ENCODE data around the gene LDAF1.
"Not testable (repeated sequence)": the region's sequence is repeated elsewhere in the genome, so short reads cannot be mapped to it uniquely, and the experiment has no call there.

LDAF1 gene

DNA sequence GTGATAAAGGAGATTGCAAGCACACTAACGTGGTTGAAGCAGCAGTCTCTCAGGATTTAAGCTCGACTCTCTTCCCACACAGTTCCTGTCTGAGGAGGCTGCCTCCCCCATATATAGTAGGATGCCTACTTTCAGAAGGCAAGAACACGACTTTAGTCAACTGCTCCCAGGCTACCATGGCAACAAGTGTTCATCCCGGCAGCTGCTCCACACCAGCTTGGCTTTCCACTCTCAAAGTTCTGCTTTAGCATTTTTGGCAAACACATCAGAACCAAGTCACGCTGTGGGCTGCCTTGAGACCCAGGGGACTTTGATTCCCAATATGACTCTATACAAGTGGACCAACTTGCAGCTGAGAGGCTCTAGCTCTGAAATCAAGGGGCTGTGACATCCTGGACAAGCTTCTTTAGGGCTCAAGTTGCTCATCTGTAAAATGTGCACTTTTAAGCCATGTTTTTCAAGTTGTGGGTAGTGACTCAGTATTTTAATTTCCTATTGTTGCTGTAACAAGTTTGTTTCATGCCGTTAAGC is 36.4 kb downstream of the LDAF1 start:
- no peak for DNase-seq (ENCODE audit: low read depth in 2 of 2, low spot score in 1 of 2)

DNA sequence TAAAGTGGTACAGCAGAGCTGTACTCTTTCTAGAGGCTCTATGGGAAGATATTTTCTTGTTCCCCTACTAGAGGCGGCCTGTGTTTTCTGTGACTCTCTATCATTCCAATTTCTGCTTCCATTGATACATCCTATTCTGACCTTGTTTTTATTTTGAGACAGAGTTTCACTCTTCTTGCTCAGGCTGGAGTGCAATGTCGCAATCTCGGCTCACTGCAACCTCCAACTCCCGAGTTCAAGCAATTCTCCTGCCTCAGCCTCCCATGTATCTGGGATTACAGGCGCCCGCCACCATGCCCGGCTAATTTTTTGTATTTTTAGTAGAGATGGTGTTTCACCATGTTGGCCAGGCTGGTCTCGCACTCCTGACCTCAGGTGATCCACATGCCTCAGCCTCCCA is 36.9 kb downstream of the LDAF1 start:
- DNase-seq (ENCODE audit: low read depth in 2 of 2, low spot score in 1 of 2), result not testable (repeated sequence)

DNA sequence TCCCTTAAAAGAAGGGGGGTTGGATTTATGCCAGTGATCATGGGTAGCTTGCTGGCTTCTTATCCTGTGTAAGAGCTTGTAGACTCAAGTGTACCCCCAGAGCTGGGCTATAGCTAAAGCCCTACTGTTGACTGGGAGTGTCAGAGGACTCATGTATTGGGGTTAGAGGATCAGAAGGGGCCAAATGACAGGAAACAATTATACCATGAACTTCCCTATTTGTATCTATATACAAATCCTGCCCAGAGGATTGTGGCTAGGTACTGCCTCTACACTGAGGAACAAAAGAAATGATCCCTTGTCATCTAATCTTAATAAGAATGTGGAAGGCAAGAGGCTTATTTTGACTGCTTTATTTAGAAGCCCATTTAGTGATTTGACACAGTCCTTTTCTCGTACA is 38.6 kb downstream of the LDAF1 start:
- DNase-seq (ENCODE audit: low read depth in 2 of 2, low spot score in 1 of 2), result no peak

DNA sequence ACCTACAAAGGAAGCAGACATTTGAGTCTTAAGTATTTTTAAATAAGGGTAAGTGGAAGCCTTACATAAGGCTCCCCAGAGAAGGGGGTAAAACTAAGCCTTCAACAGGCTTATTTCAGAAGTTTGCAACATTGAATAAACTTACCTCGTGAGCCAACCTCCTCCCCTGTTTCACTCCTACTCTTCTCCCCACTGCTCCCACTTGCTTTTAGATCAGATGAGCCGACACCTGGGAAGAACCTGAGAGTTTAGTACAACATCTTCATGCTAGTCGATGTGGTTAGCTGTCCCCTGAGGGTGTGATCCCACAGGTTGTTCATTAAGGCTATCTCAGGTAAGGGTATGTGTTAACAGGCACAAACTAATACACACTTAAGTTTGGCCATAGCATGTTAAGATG is 39.1 kb downstream of the LDAF1 start:
- no peak for DNase-seq (ENCODE audit: low read depth in 2 of 2, low spot score in 1 of 2)

DNA sequence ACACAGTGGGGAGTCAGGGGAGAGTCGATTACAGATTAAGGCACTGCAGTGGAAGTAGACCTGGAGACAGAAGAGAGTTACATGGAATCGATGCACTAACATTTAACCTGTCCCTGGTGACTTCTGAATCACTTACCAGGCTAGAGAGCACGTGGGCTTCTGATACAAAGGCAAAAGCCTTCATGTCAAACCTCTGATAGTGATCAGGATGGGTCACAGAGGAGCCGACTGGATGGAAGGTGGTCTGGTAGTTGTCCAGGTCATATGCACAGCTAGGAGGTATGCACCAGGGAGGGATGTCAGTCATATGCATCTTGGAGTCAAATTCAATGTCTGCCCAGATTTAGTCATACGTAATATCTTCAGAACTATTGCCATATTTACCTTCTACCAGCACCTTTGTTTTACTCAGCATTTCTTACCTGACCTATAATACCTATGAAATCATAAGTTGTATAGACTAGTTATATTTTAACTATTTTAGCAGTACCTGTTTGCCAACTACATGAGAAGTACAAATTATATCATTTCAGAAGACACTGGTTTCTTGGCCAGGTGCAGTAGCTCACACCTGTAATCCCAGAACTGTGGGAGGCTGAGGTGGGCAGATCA is 41.2 kb downstream of the LDAF1 start:
- DNase-seq (ENCODE audit: low read depth in 2 of 2, low spot score in 1 of 2), result no peak

DNA sequence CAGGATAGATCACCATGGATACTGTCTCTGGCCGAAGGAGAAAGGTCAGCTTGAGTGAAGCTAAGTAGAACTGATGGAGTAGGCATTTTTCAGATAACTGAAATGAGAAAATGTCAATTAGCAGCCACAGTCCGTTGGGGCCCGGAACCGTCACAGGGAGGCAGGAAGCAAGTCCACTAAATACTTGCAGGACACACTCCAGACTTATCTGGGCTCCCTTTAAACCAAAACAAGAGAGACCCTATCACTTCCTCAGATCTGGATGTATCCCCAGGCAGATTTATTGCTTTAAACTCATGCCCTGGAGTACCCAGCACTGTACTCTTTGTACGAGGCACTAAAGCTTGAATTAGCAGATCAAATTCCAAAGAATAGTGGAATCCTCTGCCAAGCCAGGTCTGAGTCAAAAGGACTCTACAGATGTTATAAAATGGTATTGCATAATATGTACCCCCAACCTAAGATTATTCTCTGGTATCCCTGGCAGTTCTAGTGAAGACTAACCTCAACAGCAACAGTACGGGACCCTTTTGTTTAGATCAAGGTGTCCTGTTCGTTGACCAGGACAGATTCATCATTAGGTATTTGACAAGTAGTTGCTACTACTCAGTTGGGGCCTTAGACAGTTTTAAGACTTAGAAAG is 44.8 kb downstream of the LDAF1 start:
- DNase-seq (ENCODE audit: low read depth in 2 of 2, low spot score in 1 of 2), result no peak

DNA sequence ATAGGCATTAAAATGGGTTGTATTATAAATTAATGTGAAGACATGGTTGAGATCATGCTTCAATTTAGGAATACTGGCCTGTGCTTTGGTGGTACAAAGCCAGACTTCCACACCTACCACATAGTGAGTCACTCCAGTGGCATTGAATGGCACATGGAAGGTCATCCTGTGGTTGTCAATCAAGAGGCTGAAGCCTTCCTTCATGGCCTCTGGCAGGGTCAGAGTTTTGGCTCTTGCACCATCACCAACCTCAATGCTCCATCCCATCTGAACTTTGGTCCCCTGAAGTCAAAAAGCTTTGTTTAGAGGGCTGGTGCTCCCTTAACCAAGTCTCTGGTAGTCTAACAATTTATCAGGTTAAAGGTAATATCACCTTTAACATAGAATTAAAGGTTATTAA is 46.8 kb downstream of the LDAF1 start:
- no peak for DNase-seq (ENCODE audit: low read depth in 2 of 2, low spot score in 1 of 2)

DNA sequence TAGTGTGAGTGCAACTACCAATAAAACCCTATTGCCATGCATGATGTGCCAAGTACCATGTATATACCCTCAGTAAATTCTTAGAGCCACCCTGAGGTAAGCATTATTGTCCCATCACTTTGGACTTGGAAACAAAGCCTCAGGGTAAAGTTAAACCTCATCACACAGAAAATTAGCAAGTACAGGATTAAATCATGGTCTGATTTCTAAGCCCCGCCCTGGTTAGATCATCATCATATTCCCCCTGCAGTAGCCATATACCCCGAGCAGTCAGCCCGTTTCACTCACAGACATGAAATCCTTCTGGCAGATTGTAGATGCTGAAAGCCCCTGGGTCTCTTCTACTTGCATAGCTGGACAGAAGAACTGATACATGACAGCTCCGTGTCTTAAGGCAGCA is 48.1 kb downstream of the LDAF1 start:
- no peak for DNase-seq (ENCODE audit: low read depth in 2 of 2, low spot score in 1 of 2)

DNA sequence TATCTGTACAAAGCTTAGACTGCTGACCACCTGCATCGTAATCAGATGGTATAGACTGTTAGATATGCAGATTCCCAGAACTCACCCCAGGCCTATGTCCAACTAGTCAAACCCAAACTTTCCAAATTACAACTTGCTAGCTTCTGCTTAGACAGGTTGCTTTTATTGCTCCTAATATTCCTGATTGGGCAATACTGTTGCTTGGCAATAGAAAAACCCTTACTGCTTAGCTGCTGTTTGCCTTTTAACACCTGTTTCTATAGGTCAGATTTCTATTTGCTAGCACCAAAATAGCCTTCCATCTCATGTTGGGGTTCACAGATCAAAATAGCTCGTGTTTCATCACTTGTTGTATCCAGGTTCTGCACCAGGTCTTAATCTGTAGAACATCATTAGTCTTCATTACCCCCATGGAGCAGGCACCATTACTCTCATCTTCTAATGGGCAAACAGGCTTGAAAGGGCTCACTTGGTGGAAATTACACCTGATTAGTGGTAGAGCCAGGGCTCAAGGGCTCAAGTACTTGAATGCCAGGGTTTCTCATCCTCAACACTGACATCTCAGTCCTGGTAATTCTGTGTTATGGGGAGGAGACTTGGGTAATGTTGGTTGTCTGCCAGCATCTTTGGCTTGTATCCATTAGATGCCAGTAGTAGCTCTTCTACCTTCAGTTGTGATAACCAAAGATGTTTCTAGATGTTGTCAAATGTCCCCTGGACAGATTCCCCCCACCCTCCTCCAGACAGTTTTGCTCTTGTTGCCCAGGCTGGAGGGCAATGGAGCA is 50.2 kb downstream of the LDAF1 start:
- no peak for DNase-seq (ENCODE audit: low read depth in 2 of 2, low spot score in 1 of 2)

DNA sequence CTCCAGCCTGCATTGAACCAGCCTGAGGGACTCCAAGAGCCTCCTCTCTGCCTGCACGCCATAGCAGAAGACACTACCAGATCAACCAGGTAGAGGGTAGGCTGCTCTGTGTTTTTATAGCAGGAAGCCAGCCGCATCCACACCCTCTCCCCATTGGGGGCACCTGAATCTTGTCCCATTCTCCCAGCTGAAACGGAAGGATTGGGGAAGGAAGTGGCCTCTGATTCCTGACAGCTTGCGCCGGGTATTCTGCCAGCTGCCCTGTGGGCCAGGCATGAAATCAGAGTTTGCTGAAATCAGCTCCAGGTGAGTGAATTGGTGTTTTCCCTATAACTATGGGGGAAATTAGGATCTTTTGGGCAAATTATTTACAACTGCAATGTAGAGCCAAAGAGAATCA is 53.0 kb downstream of the LDAF1 start, which contains the start of gene ZP2:
TSS of gene ZP2 (minus strand) at position 89 of the 400 bp plus-strand sequence. CDS start at position 62, 27 bp downstream.
- DNase-seq (ENCODE audit: low read depth in 2 of 2, low spot score in 1 of 2), result no peak

DNA sequence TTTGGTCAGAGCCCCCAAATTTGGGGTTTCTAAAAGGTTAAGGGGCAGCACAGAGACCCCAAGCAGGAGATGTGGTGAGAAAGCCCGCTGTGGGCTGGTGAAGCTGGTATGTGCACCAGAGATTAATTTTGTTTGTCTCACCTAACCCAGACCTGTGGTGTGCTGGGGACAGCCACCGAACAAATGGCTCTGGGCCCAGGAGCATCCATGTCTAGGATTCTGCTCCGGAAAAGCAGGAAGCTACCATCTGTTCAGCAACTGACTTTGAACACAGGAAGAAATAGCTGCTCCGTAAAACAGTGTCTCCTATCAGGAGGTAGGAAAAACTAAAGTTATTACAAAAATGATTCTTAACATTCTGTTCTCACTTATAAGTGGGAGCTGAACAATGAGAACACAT is 55.6 kb downstream of the LDAF1 start:
- DNase-seq (ENCODE audit: low read depth in 2 of 2, low spot score in 1 of 2), result no peak

DNA sequence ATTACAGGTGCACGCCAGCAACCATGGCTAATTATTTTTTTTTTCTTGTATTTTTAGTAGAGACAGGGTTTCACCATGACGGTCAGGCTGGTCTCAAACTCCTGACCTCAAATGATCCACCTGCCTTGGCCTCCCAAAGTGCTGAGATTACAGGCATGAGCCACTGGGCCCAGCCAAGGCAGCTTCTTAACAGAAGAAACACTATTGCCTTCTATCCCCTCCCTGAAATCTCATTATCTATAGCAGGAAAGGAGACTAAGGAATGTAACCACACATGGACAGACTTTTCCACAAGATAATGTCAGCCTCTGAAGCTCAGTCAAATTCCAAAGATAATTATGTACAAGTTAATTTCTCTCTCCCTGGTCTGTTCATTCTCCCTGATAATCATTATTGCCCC is 58.6 kb downstream of the LDAF1 start:
- DNase-seq (ENCODE audit: low read depth in 2 of 2, low spot score in 1 of 2), result no peak

DNA sequence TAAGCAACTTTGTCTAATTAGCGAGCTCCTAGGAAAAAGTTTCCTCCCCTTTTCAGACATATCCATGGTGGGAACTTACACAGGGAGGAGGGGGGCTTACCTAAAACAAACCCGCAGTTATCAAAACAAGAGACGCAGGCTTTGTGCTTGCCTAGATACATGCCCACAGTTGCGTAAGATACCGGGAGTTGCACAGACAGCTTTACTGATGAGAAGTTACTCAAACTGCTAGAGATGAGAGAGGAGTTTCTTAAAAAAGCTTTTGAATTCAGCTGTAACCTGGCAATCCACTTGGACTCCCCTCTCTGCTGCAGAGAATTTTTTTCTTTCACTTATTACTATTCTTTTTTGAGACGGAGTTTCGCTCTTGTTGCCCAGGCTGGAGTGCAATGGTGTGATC is 59.7 kb downstream of the LDAF1 start:
- no peak for DNase-seq (ENCODE audit: low read depth in 2 of 2, low spot score in 1 of 2)

DNA sequence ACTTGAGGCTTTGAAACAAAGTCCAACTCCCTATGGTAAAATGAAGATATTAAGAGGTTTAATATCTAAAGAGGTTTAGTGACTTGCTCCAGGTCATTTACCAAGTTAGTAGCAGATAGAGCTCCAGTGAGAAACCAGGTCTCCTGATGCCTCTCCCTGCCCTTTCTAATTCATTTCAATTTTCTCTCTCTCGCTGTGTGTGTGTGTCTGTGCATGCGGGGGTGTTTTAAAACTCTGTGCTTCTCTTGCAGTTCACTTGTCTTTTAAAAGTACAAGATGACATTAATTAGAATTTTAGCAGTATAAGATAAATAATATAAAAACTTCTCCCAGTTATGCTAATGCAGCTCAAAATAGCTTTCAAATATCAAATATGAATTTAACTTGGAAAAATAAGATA is 61.1 kb downstream of the LDAF1 start:
- DNase-seq (ENCODE audit: low read depth in 2 of 2, low spot score in 1 of 2), result no peak

DNA sequence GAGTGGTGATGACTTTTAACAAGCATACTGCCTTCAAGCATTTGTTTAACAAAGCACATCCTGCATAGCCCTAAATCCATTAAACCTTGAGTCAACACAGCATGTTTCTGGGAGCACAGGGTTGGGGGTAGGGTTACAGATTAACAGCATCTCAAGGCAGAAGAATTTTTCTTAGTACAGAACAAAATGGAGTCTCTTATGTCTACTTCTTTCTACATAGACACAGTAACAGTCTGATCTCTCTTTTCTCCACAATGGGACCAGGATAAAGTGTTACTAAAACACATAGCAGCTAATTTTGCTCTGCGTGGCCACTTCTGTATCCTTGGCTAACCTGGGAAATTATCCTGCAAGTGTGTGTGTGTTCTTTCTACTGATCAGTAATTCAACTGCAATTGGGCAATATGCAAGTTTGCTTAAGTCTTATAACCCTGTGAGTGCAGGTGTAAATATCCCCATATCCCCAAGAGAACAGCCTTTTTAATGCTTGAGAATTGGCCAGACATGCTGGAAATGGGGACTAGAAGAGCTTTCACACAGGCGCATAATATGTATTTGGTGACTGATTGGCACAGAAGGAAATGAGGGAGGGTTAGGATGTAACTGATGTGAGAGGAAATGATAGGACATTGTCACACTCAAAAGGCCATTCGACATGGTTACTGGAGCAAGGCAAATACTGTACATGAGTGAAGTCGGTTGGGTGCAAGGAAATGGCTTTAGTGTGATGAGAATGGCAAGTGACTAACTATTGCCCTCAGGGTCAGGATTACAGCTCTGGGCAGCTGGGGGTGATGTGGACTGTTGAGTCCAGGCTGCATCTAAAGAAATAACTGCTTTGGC is 64.2 kb downstream of the LDAF1 start:
- no peak for DNase-seq (ENCODE audit: low read depth in 2 of 2, low spot score in 1 of 2)

DNA sequence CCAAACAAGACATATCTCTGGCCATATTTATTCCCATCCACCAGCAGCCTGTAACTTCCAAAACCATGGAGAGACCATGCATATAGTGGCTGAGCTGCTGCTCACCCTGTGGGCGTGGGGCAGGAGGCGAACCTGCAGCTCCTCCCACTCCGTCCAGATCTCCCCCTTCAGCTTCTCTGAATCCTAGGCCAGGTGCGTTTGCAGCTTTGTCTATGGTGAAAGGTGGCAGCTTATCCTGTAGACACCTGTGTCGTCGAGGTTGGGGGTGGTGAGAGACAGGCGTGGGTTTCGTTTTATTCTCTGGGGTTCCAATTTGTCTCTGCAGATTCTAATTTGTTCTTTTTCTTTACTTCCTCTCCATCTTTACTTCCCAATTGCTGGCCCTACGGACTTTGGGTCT is 65.3 kb downstream of the LDAF1 start:
- no peak for DNase-seq (ENCODE audit: low read depth in 2 of 2, low spot score in 1 of 2)

DNA sequence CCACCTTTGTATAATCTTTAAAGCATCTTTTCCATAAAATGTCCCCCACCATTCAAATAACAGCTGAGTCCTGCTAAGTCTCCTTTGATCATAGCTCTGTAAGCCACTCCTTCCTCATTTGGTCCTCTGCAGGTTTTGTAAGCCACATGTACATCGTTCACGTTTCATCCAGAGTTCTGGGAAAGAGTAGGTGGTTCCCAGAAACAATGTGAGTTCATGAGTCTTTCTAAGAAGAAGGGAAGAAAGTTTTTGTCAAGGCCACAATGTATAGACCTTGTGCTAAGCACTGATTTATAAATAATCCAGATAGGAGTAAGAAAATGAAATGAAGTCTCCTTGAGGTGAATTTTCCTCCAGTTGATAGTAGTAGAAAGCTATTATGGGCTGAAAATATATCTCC is 66.3 kb downstream of the LDAF1 start:
- DNase-seq (ENCODE audit: low read depth in 2 of 2, low spot score in 1 of 2), result no peak

DNA sequence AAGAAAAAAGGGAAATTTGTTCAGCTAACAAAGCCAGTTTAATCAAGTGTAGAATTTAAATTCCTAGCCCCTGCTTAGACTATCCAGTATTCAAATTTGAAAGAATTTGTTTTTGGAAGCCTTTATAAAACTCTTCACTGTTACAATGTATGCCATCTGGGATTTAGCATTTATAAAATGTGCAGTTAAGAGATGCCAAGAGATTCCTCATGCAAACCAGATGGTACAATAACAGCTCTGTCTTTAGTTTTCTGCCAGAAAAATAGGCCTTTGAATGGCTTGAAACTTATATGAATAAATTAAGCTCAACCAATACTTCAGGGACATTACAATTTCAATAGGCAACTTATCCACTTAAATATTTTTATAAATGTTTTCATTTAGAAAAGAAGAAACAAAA is 68.3 kb downstream of the LDAF1 start:
- DNase-seq (ENCODE audit: low read depth in 2 of 2, low spot score in 1 of 2), result no peak

DNA sequence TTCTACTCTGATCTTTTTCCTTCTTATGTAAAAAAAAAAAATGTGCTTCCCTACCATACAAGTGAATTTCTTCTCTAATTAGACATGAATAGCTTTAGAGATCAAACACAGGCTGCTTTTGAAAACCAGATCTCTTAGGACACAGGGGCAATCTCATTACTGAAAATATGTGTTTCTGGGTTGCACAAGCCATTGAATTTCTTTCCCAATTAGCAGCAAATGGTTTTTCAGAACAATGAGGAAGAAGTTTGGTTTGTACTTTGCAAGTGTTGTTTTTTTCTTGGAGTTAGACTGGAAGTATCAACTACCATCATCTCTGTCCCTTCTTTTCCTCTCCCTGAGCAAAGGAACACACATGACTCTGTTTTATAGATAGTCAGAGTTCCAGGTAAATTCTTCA is 69.4 kb downstream of the LDAF1 start:
- no peak for DNase-seq (ENCODE audit: low read depth in 2 of 2, low spot score in 1 of 2)

DNA sequence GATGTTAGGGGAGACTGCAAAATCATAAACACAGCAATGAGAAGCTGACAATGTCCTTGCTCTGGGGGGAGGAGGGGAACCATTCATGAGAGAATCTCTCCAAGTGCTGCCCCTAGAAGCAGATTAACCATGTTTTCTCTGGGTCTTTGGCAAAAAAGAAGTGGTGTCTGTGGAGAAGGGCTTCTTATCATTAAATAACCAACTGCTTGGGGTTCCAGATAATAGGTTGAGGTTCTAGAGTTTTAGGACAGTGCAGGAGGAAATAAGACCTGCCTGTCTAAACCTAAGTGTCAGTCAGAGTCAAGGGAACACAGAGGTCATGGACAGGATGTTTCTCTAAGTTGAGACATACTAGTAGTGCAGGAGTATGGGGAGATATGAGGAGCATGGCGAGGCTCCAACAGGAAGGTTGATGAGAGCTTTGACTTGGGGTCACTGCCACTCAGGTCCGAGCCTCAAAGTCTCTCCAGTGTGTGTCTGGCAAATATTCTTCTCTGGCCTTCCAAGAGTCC is 69.9 kb downstream of the LDAF1 start:
- no peak for DNase-seq (ENCODE audit: low read depth in 2 of 2, low spot score in 1 of 2)

Measured in stimulated activated CD8-positive, alpha-beta memory T cell treated with anti-CD3 and anti-CD28 coated beads, Interleukin-4, amount 100 ng/mL, for 1 hour (primary cell).